Stomach (tissue), 4 donors: ENCODE measurements around the gene CPED1.

Experiments
- CTCF ChIP-seq, 7 experiments: fragments of 450-650 bp in 4 of 7; fragments of 200-600 bp in 3 of 7; sonication (generic) in 3 of 7; IDR thresholded peaks; one replicate each; pipeline ENCODE4 v1.5.1; 2016 to 2019; ENCODE audit warnings: antibody characterized with exemption in 7 of 7, control low read depth in 2 of 7, mild to moderate bottlenecking in 1 of 7
- EP300 ChIP-seq: sonication (generic); formaldehyde crosslinking; IDR thresholded peaks from one replicate; pipeline ENCODE4 v1.6.1; 2017; ENCODE audit warnings: antibody characterized with exemption
- POLR2A ChIP-seq, 4 donors: fragments of 450-650 bp; IDR thresholded peaks; one replicate each; pipeline ENCODE4 v1.6.1; 2016; ENCODE audit warnings: antibody characterized with exemption in 4 of 4, control low read depth in 2 of 4, mild to moderate bottlenecking in 1 of 4, moderate library complexity in 1 of 4
- POLR2AphosphoS5 ChIP-seq, 3 donors: sonication (generic); formaldehyde crosslinking; IDR thresholded peaks; one replicate each; pipeline ENCODE4 v1.6.1; 2016; ENCODE audit warnings: antibody characterized with exemption in 3 of 3

- no peak for TF ChIP-seq CTCF (IDR thresholded peaks at IDR 0.05)
- TF ChIP-seq EP300: no peak
- no peak for TF ChIP-seq POLR2AphosphoS5 (IDR thresholded peaks at IDR 0.05)
- no peak for TF ChIP-seq POLR2A (IDR thresholded peaks at IDR 0.05)
Observed at GRCh38 chr7:120996988-120997345, 8.5 kb downstream of the CPED1 start.
